ENCODE measurements around the gene BRCA2. TPM values are rescaled to one million over a fixed set of nuclear protein-coding genes. Genes with fewer than 3 reads are reported as not detected.

The BRCA2 gene
- total and polyA plus RNA-seq, 2 donors (not counting 1 experiment from before 2014, with no cell fraction given), result 1.2 to 6.0 TPM

GRCh38 chr13:32438871-32439270 lies 123.6 kb downstream of the BRCA2 start:
- no peaks in the 10 kb centered on the region for H4K20me1 ChIP-seq (ENCODE audit: control insufficient read depth, insufficient read depth, low read length, poor library complexity, severe bottlenecking)
- DNase-seq (no peak), ATAC-seq (ENCODE audit: low read depth) (no peak)
- no peak overlapping the region for H3K4me2 ChIP-seq (replicated peaks; ENCODE audit: low read depth, low read length, poor library complexity, severe bottlenecking)
- Mint-ChIP-seq H3K27me3 (no peaks in the 10 kb centered on the region), H3K9me3 (ENCODE audit: insufficient read depth) (no peaks in the 10 kb centered on the region), H3K4me1 (peaks cover 11% of the 10 kb centered on the region), H3K4me3 (no peak overlapping the region), H3K27ac (no peak overlapping the region)
- ChIA-PET CTCF (interaction anchor here (0.6 to 1.4 kb wide), 3 partner anchors 30 to 89 kb away, joined by 3 to 4 read pairs (median 4); no protein-coding TSS in a partner anchor), POLR2A (no interaction called here)
- H3K9me3 ChIP-seq (ENCODE audit: control extremely low read depth in 1 of 3, control insufficient read depth in 2 of 3, insufficient read depth in 1 of 3, low read length in 2 of 3), result no peaks in the 10 kb centered on the region
- H3K4me3 ChIP-seq (ENCODE audit: control extremely low read depth in 1 of 5, extremely low read depth in 1 of 5, insufficient read depth in 1 of 5, low read depth in 2 of 5, low read length in 4 of 5), result no peak overlapping the region
- TF ChIP-seq EZH2 (IDR thresholded peaks at IDR 0.05; ENCODE audit: borderline replicate concordance, insufficient read depth, low read depth, low read length, poor library complexity, severe bottlenecking), result no peak
- TF ChIP-seq CTCF (IDR thresholded peaks at IDR 0.05), result no peak
- no peaks in the 10 kb centered on the region for H3K79me2 ChIP-seq (ENCODE audit: control insufficient read depth, insufficient read depth, low read length)
- H3K36me3 ChIP-seq (replicated peaks in 1 of 2; ENCODE audit: control extremely low read depth in 1 of 2, control insufficient read depth in 1 of 2, extremely low read depth in 1 of 2, insufficient read depth in 2 of 2, low read length in 1 of 2), result no peaks in the 10 kb centered on the region
- 94% methylated on average over 4 of the region's 4 CpGs for WGBS (ENCODE audit: insufficient coverage)
- H3K27ac ChIP-seq (ENCODE audit: low read length in 2 of 2), result no peak overlapping the region
- intact Hi-C loops (cut with micrococcal nuclease), result no loop called here
- H2AFZ ChIP-seq (ENCODE audit: insufficient read depth, low read depth, low read length, poor library complexity, severe bottlenecking), result no peak overlapping the region
- H3K4me1 ChIP-seq (ENCODE audit: control insufficient read depth in 2 of 2, insufficient read depth in 2 of 2, low read length in 2 of 2), result peaks cover 7 to 11% of the 10 kb centered on the region in 2 donors
- no peaks in the 10 kb centered on the region for H3K27me3 ChIP-seq (replicated peaks in 1 of 4; ENCODE audit: control extremely low read depth in 1 of 4, control insufficient read depth in 3 of 4, insufficient read depth in 4 of 4, low read length in 3 of 4)
- H3K9ac ChIP-seq (ENCODE audit: low read length), result no peak overlapping the region

- Histone ChIP-seq H3K9ac (ENCODE audit: low read length) (no peak overlapping the region), H3K27ac (ENCODE audit: low read length in 2 of 2) (peak overlapping the region; percentile 19 to 55), H3K4me3 (ENCODE audit: control extremely low read depth in 1 of 5, extremely low read depth in 1 of 5, insufficient read depth in 1 of 5, low read depth in 2 of 5, low read length in 4 of 5) (no peak overlapping the region), H2AFZ (ENCODE audit: insufficient read depth, low read depth, low read length, poor library complexity, severe bottlenecking) (peak overlapping the region; percentile 56), H3K36me3 (replicated peaks in 1 of 2; ENCODE audit: control extremely low read depth in 1 of 2, control insufficient read depth in 1 of 2, extremely low read depth in 1 of 2, insufficient read depth in 2 of 2, low read length in 1 of 2) (no peaks in the 10 kb centered on the region), H3K79me2 (ENCODE audit: control insufficient read depth, insufficient read depth, low read length) (no peaks in the 10 kb centered on the region), H3K4me1 (ENCODE audit: control insufficient read depth in 2 of 2, insufficient read depth in 2 of 2, low read length in 2 of 2) (peaks cover 13 to 15% of the 10 kb centered on the region in 2 donors), H3K27me3 (replicated peaks in 1 of 4; ENCODE audit: control extremely low read depth in 1 of 4, control insufficient read depth in 3 of 4, insufficient read depth in 4 of 4, low read length in 3 of 4) (no peaks in the 10 kb centered on the region), H4K20me1 (ENCODE audit: control insufficient read depth, insufficient read depth, low read length, poor library complexity, severe bottlenecking) (no peaks in the 10 kb centered on the region), H3K4me2 (replicated peaks; ENCODE audit: low read depth, low read length, poor library complexity, severe bottlenecking) (peak overlapping the region; percentile 49), H3K9me3 (ENCODE audit: control extremely low read depth in 1 of 3, control insufficient read depth in 2 of 3, insufficient read depth in 1 of 3, low read length in 2 of 3) (no peaks in the 10 kb centered on the region)
- H3K9me3 Mint-ChIP-seq (ENCODE audit: insufficient read depth), result no peaks in the 10 kb centered on the region
- WGBS (ENCODE audit: insufficient coverage), result no CpG with 5 or more reads among the region's 2 CpGs
- DNase-seq (peak; percentile 76), ATAC-seq (ENCODE audit: low read depth) (peak; percentile 88)
- intact Hi-C loops (cut with micrococcal nuclease), result loop anchor here (1.0 to 10.0 kb wide), 8 partner anchors 15 to 533 kb away; partner anchors contain the start of genes BRCA2, FRY, N4BP2L1 and ZAR1L
- ChIA-PET POLR2A (interaction anchor here (1.6 kb wide), 1 partner anchor 15 kb away, joined by 4 read pairs; the partner anchor contains the start of gene N4BP2L1), CTCF (interaction anchor here (0.7 to 1.9 kb wide), 17 partner anchors 11 to 533 kb away, joined by 3 to 17 read pairs (median 3); partner anchors contain the start of genes BRCA2, N4BP2L1 and ZAR1L)
- peak overlapping the region; percentile 12 for H3K4me3 Mint-ChIP-seq
- H3K27me3 Mint-ChIP-seq, result no peaks in the 10 kb centered on the region
- no peak for TF ChIP-seq EZH2 (IDR thresholded peaks at IDR 0.05; ENCODE audit: borderline replicate concordance, insufficient read depth, low read depth, low read length, poor library complexity, severe bottlenecking)
- TF ChIP-seq CTCF (IDR thresholded peaks at IDR 0.05), result peak; percentile 72
- peak overlapping the region; percentile 67 for H3K27ac Mint-ChIP-seq
- peaks cover 21% of the 10 kb centered on the region for H3K4me1 Mint-ChIP-seq
These were observed 127.8 kb downstream of the BRCA2 start for GRCh38 chr13:32443111-32443510.

Measured in B cell (primary cell).